NCI-H510A treated with DMSO at 0.1 percent for 48 hours (cell line): Measurements from ENCODE around the gene CACNB1.

Source experiments
- DNase-seq: peaks from one replicate; lab custom pipeline; 2025; lab: John Stamatoyannopoulos, UW

CACNB1 gene

GRCh38 chr17:39197380-39198185, at the start of gene CACNB1:
CACNB1 (minus strand) TSS chr17:39197669; CDS start chr17:39197495, 174 bp downstream.
- peak; percentile 85 for DNase-seq

GRCh38 chr17:39246274-39246673, 48.8 kb upstream of the CACNB1 start:
- no peak for DNase-seq

DNA sequence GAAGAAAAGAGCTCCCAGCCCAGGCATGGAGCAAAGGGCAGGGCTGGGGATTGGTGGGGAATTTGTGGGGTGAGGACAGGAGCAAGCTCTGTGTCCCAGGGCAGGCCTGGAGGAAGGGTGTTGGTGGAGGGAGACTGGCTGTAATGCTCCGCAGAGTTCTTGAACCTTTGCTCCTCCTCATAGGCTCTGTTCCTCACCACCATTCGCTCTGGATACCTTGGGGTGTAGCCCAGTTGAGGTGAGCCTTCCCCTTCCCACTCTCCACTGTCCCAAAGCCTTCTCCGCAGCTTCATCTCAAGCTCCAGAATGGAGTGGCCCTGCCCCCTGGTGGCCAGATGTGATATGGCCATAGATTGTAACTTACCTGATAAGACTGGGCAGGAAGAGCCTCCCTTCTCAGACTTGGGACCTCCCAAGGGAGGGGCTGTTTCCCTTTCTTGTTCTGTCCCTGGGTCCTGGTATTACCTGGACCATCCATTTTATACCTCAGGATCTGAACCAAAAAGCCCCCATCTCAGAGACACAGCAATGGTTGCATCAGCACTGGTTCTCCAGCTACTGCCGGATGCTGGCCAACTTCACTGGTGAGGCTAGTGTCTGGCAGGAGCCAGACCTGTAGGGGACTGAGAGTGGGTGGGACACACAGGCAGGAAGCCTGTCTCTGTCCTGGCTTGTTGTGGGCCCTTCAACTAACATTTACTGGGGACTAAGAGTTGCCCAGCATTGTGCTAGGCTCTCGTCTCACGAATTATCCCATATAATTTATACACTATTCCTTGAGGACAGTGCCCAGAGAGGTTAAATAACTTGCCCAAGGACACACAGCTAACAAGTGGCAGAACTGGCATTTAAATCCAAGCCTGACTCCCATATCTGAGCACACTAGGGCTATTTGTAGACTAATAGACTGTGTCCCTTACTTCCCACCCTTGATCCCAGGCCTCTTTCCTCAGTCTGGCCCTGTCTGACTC, 47.4 kb upstream of the CACNB1 start:
- peak; percentile 93 for DNase-seq

DNA sequence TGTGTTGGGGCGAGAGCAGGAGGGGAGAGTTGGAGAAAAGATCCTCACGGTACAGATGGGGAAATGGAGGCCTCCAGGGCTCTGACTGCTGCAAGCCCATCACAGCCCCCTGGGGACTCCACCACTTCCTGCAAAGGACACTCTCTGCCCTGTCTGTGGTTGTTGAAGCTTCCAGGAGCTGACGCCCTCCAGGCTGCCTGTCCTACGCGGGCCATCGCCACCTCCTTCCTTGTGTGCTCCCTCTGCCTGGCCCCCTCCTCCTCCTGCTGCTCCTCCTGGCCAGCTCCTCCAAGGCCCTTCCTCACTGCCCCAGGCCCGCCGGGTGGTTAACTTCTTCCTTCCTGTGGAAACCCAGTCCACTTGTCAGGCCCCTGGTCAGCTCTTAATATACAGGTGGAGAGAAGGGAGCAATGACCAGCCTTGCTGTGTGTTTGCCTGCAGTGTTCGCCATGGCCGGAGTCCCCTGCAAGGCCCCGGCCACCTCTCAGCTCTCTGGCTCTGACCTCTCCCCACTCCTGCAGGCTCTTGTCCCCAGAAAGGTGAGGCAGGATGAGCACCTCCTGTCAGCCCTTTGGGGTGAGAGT, 46.6 kb upstream of the CACNB1 start:
- DNase-seq: no peak

DNA sequence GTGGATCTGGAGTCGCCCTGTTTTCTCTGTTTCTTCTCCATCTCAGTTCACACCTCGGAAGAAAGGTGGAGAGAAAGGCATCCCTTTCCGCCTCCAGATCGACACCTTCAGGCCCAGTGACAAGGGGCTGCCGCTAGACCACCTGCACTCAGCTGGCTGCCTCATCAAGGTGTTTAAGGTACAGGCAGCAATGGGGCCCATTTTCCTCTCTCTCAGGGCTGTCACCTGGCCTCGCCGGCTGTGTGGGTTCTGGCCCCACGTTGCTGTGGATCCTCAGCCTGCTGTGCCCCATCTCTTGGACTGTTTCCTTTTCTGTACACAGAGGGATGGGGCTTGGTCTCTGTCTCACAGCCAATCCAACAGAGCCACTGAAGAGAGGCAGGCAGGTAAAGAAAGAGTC, 45.7 kb upstream of the CACNB1 start:
- DNase-seq: no peak

- no peak for DNase-seq
Observed at GRCh38 chr17:39240631-39241030, 43.2 kb upstream of the CACNB1 start.

DNA sequence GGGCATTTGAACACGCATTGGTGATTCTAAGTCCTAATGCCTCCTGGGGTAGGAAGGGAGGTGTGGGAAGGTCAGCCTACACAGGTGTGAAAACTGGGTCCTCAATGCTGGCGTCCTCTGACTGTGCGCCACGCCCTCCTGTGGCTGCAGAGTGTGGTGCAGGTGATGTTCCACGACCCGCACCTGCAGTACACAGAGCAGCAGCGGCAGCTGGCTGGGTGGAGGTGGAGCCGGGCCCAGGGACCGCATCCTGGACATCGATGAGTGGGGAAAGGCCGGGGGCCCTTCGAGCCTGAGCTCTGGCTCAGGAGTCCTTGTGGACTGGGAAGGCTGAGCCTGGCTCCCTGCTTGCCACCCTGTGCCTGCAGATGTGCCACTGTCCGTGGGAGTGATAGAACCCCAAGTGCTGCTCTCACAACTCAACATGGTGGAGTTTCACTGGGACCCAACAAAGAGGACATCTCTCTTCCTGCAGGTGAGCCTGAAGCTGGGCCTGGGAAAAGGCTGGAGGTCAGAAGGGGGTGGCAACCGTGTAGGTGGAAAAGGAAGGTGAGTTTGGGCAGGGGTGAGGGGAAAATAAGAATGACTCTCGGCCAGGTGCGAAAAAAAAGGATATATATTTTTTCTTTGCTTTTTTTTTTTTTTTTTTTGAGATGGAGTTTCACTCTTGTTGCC, 42.3 kb upstream of the CACNB1 start:
- DNase-seq: peak; percentile 78

- peak; percentile 71 for DNase-seq
Observed at GRCh38 chr17:39238311-39238972, 41.0 kb upstream of the CACNB1 start.

- DNase-seq: no peak
Observed at GRCh38 chr17:39237586-39237985, 40.1 kb upstream of the CACNB1 start.

DNA sequence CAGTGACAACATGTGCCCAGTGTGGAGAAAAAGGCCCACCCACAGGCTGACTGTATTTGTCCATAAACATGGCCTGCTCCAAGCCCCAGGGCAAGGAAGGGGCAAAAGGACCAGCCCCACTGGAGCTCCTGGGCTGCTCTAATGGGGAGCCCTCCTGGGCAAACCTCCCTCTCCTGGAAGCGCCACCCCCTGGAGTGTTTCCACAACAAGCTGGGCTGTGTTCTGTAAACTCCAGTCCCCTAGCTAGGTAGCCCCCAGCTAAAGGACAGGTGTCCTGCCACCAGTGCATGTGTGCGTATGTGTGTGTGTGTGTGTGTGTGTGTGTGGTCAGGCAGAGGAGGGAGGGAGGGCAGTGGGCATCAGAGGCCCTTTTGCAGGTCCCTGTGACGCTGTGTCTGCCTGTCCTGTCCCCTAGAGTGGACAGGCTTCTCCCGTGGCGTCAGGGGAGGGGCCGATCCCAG, 39.5 kb upstream of the CACNB1 start:
- DNase-seq: peak; percentile 14

- DNase-seq: no peak
Observed at GRCh38 chr17:39236450-39236927, 39.0 kb upstream of the CACNB1 start.

DNA sequence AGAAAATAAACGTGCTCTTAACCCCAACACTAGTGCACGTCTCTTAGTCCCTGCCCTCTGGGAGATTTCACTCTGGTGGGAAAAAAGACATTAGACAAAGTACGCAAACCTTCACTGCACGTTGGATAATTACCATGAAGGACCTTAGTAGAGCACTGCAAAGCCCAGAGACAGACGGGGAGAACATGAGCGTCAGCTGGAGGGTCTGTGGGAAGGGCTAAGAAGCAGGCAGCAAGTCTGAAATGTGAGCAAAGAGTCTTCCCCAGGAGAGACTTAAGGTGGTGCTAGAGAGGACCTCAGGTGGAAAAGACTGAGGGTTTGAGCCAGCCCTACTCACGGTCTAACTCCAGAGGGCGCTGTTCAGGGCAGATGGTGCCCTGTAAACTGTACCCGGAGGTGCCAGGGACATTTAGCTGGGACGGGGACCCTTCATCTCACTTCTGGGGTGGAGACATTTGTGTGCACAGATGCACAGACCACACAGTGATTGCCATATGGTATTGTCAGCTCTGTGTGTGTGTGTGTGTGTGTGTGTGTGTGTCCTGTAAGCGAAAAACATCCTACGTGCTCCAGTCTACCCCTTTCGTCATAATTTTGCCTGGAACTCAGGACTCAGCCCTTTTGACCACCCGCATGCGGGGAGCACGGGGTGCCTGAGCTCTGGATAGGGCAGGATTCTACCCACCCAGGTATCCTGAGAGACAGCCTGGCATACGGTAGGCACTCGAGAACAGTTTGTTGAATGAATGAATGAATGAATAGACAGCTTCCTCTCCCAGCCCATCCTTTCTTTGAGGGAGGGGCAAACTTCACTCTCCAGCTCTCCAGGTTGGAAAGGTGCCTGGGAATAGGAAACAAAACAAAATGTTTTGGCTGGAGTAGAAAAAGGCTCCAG, 38.3 kb upstream of the CACNB1 start:
- peak; percentile 70 for DNase-seq

DNA sequence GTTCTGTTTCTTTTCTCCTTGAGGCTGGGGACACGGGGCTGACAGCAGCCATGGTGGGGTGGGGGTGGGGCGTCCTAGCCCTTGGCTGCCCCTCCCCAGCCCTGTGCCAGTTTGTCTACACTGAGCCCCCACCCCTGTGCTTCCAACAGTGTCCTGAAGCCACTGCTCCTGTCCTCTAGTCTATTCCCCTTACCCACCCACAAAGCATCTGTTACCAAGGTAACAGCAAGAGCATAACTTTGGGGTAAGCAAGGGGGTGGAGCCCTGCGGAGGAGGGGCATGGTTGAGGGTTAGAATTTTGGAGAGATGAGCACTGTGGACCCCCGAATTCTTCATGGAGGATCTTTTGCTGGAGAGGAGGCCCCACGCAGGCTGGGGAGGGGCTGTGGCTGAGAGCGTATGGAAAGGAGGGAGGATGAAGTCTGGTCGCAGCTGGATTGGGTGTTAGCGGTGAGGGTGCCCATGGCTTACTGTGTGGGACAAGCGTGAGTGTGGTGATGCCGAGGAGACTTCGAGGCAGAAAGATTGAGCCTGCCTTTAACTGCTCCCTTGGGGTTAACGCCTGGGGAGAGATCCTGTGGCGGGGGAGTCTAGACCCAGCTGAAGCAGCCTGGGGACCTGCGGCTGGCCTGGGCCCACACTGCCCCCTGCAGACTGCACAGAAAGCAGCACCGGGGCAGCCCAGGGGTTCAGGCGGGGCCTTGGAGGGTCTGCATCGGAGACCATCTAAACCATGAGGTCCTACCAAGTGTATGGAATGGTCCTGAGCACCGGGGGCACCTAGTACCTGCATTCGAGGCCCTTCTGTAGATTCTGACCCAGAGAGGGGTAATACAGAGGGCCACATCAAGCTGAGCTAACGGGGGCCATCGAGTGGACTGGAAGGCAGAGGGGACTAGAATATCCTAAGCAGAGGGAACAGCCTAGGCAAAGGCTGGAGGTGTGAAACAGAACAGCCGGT, 34.4 kb upstream of the CACNB1 start:
- DNase-seq: no peak

GRCh38 chr17:39231091-39231561, 33.7 kb upstream of the CACNB1 start:
- DNase-seq: no peak

GRCh38 chr17:39230361-39230760, 32.9 kb upstream of the CACNB1 start:
- no peak for DNase-seq

- DNase-seq: no peak
Observed at GRCh38 chr17:39229274-39229913, 31.9 kb upstream of the CACNB1 start.

DNA sequence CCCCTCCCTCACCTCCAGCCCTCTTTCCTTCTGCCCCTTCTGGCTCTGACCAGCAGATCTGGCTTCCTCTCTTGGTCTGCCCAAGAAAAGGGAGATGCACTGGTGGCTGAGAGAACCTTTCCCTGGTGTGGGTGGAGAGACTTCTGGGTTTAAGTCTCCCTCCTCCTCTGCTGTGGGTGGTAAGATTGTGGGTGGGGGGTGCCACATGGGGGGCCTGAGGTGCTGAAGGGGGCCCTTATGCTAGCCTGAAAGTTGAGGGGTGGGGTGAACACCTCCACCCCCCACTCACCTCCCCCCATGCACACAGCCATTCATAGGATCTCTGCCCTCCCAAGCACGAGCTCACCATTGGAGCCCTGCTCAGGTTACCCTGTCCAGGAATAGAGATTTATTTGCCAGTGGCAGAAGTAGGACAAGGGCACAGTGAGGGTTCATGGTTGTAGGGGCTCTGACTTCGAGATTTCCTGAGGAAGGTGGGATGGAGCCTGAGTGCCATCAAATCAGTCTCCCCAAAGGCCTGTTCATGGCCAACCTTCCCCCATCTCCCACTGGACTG, 30.0 kb upstream of the CACNB1 start:
- DNase-seq: no peak
